HG03565 (cell line): Measurements from ENCODE around the gene BMAL1.
"Not testable (repeated sequence)": the region's sequence is repeated elsewhere in the genome, so short reads cannot be mapped to it uniquely, and the experiment has no call there.

Experiments used
- ATAC-seq: cut with Tn5 transposase; IDR thresholded peaks from one replicate; pipeline ENCODE4 v1.9.1; 2021; ENCODE audit warnings: mild to moderate bottlenecking, moderate library complexity; ENCODE audit not compliant: unreplicated experiment

BMAL1 gene

GRCh38 chr11:13368041-13368446 lies 90.5 kb downstream of the BMAL1 start:
- ATAC-seq: no peak

GRCh38 chr11:13373216-13373615 lies 95.6 kb downstream of the BMAL1 start:
- ATAC-seq: no peak

- ATAC-seq: no peak
These were observed 98.2 kb downstream of the BMAL1 start for GRCh38 chr11:13375798-13376197.

DNA sequence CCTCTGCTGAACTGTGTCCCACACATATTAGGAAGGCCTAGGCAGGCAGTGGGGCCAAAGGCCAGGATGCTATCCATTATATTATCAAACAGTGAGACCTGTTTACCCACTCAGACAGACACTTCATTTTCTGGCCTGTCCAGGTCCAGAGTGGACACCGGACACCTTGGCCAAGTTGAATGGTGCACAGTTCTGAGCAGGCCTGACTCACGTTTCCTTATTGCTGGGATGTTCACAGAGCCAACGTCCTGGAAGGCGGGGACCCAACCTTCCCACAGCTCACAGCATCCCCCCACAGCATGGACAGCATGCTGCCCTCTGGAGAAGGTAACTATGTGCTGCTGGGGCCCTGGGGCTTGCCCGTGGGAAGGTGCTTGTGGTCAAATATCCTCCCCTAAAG lies 98.8 kb downstream of the BMAL1 start:
- no peak for ATAC-seq

GRCh38 chr11:13376838-13377237 lies 99.2 kb downstream of the BMAL1 start:
- no peak for ATAC-seq

GRCh38 chr11:13378316-13378715 lies 100.7 kb downstream of the BMAL1 start:
- ATAC-seq: no peak

- no peak for ATAC-seq
These were observed 103.1 kb downstream of the BMAL1 start for GRCh38 chr11:13380731-13381130.

DNA sequence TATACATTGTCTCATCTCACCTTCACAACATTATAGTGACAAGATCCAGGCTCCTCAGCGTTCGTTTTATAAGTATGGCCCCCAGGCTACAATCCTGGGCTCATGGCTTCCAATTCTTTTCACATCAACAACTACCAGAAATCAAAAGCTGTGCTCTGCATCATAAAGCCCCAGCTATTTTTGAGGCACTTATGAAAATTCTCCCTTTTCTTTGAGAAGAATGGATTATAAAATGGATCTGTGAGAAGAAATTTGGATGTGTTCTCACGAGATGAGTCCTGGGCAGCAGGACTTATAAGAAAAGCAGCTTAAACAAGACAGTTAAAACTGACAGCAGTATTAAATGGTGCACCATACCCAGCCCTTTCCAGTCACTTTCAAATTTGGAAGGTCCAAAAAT lies 105.2 kb downstream of the BMAL1 start:
- no peak for ATAC-seq

DNA sequence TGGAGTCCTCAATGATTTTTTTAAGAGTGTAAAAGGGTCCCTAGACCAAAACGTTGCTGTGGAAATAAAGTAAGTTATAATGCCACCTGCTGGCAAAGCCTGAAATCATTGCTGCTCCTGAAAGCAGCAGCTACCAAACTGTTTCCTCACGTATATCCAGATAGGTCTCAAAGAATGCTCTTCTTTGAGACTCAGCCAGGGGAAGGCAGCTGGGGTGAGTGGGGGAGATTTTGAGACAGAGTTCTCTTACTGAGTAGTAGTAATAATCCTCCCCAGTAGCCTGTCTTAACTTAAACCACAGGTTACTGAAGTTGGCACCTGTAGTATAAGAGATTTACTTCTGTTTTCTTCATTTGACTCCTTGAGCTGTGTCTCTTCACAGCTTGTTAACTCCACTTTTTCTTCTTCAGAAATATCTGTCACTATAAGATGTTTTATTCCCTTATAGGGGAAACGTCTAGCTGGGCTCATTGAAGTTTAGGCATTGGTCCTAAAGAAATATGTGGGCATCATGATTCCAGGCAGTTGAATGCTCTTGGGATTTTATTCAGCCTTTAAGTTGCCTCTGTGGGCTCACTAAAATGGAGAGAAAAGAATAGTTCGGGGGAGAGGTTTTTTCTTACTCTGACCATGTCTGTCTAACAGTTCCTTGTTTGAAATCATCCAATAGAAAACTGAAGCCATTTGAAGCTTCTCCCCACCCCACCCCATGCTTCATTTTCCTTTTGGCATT lies 107.5 kb downstream of the BMAL1 start:
- no peak for ATAC-seq

- no peak for ATAC-seq
These were observed 109.0 kb downstream of the BMAL1 start for GRCh38 chr11:13386567-13386966.

GRCh38 chr11:13388741-13389140 lies 111.2 kb downstream of the BMAL1 start:
- ATAC-seq: no peak

GRCh38 chr11:13391217-13391616 lies 113.6 kb downstream of the BMAL1 start:
- no peak for ATAC-seq

DNA sequence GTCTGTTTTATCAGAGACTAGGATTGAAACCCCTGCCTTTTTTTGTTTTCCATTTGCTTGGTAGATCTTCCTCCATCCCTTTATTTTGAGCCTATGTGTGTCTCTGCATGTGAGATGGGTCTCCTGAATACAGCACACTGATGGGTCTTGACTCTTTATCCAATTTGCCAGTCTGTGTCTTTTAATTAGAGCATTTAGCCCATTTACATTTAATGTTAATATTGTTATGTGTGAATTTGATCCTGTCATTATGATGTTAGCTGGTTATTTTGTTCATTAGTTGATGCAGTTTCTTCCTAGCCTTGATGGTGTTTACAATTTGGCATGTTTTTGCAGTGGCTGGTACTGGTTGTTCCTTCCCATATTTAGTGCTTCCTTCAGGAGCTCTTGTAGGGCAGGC lies 120.7 kb downstream of the BMAL1 start:
- not testable (repeated sequence) for ATAC-seq

DNA sequence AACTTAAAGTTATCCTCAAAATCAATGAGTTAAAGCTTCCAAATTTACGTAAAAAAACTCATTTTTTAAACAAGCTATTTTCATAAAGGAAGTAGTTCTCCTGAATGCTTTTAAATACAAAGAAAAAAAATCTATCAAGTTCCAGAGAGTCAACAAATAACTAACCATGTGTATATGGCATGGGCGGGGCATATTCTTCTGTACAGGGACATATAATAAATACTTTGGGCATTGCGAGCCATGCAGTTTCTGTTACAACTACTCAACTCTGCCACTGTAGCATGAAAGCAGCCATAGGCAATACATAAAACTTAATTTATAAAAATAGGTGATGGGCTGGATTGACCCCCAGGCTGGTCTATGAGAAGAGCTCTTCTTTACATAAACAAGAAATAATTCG lies 127.6 kb downstream of the BMAL1 start:
- no peak for ATAC-seq

DNA sequence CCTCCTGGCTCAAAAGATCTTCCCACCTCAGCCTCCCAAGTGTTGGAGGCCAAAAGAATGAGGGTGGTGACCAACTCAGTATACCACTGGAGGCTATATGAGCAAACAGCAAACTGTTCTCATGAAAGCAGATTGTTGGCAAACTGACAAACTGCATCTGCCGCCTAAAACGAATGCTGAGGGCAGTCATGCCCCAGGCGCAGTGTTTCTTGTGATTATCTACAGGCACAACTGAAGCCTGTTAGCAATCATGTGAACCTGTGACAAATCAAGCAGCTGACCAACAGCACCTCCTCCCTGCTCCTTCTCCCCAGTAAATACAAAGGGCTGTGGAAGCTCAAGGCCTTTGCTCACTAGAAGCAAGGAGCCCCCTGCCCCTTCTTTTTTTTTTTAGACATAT lies 137.6 kb downstream of the BMAL1 start:
- no peak for ATAC-seq

- ATAC-seq: no peak
These were observed 144.0 kb downstream of the BMAL1 start for GRCh38 chr11:13421561-13421960.

- no peak for ATAC-seq
These were observed 145.8 kb downstream of the BMAL1 start for GRCh38 chr11:13423372-13423771.

GRCh38 chr11:13427440-13427839 lies 149.8 kb downstream of the BMAL1 start:
- no peak for ATAC-seq

DNA sequence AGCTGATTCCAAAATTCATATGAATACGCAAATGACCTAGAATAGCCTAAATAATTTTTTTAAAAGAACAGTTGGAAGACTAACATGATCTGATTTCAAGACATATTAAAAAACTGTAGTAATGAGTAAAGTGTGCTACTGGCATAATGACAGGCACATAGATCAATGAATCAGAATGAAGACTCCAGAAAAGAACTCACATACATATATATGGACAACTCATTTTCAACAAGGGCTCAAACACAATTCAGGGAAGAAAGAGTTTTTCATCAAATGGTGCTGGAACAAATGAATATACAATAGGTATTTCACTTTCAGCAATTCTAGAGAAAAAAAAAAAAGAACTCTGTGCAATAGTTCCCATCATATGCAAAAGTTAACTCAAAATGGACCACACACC lies 151.7 kb downstream of the BMAL1 start:
- ATAC-seq: no peak

DNA sequence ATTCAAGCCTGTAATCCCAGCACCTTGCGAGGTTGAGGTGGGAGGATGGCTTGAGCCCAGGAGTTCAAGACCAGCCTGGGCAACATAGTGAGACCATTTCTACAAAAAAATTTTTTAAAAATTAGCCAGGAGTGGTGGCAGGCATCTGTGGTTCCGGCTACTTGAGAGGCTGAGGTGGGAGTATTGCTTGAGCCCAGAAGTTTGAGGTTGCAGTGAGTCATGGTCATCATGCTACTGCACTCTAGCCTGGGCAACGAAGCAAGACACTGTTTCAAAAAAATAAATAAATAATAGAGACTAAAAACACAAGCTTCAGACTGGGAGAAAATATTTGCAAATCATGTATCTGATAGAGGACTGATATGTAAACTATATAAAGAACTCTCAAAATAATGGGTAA lies 152.2 kb downstream of the BMAL1 start:
- ATAC-seq: no peak

GRCh38 chr11:13433437-13433836 lies 155.8 kb downstream of the BMAL1 start:
- no peak for ATAC-seq

GRCh38 chr11:13434247-13435205 lies 156.9 kb downstream of the BMAL1 start:
- no peak for ATAC-seq
